Measurements from ENCODE around the gene PGRMC2. TPM values are rescaled to one million over a fixed set of nuclear protein-coding genes. Genes with fewer than 3 reads are reported as not detected.

PGRMC2 gene
- total RNA-seq, 1 experiment from 2014 or later, result 77.6 TPM

DNA sequence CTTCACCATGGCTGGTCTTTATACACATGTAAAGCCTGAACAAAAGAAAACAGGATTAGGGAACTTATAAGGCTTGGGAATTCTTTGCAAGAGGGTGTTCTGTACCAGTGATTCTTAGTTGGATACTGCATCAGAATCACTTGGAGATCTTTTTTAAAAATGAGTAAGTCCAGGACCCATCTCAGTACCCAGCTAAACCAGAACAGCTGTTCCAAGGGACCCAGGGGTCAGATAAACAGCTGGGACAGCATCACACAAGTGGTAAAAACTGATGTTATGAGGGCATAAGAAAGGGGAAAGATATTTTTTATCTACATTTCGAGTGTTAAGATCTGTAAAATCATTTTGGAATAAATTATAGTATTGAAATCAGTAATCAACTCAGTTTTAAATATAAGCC, 16.1 kb downstream of the PGRMC2 start:
- Mint-ChIP-seq H3K27ac (no peak overlapping the region), H3K36me3 (ENCODE audit: insufficient read depth in 1 of 3, low read depth in 3 of 3) (peaks cover 15 to 31% (median 30%) of the 10 kb centered on the region in 3 experiments; a peak in 6 of 7 replicates), H3K9me3 (peaks cover under 1 to 2% of the 10 kb centered on the region in 2 experiments; a peak in 1 of 5 replicates), H3K4me3 (no peak overlapping the region), H3K4me1 (peaks cover 3% of the 10 kb centered on the region in 2 experiments; a peak in 2 of 4 replicates), H3K27me3 (ENCODE audit: low read depth) (no peaks in the 10 kb centered on the region)
- Histone ChIP-seq H2AK5ac (ENCODE audit: insufficient read length, low read length) (no peak overlapping the region), H2BK15ac (ENCODE audit: low read depth, low read length) (no peak overlapping the region), H2BK5ac (ENCODE audit: insufficient read length, low read length) (no peak overlapping the region), H3K14ac (ENCODE audit: insufficient read depth, low read length) (no peak overlapping the region), H3K79me1 (ENCODE audit: insufficient read depth, low read depth, low read length, poor library complexity, severe bottlenecking) (no peaks in the 10 kb centered on the region), H4K5ac (ENCODE audit: insufficient read length, low read depth, low read length) (no peak overlapping the region), H3T11ph (ENCODE audit: low read length) (no peak overlapping the region), H3K23ac (ENCODE audit: insufficient read length, low read depth, low read length) (no peak overlapping the region), H3K4me1 (ENCODE audit: insufficient read depth, low read length) (no peaks in the 10 kb centered on the region), H2AFZ (ENCODE audit: low read length) (no peak overlapping the region), H3K23me2 (ENCODE audit: insufficient read length, low read depth, low read length, poor library complexity, severe bottlenecking) (no peaks in the 10 kb centered on the region), H3K4me2 (ENCODE audit: insufficient read depth, insufficient read length, low read length) (no peak overlapping the region), H3K9ac (ENCODE audit: extremely low read depth, insufficient read length, low read length) (no peak overlapping the region), H4K20me1 (ENCODE audit: control insufficient read depth, insufficient read depth, insufficient read length) (no peaks in the 10 kb centered on the region), H3K4ac (ENCODE audit: low read depth, low read length) (no peak overlapping the region), H3K27me3 (ENCODE audit: insufficient read depth, low read length) (no peaks in the 10 kb centered on the region), H3K79me2 (ENCODE audit: insufficient read depth, low read length) (no peaks in the 10 kb centered on the region; the same call in 1 of the 2 replicates), H2BK120ac (ENCODE audit: low read depth, low read length, poor library complexity, severe bottlenecking) (no peak overlapping the region), H3K9me3 (ENCODE audit: control insufficient read depth, low read depth, low read length) (no peaks in the 10 kb centered on the region), H4K91ac (ENCODE audit: insufficient read length, low read depth, low read length) (no peak overlapping the region), H2BK12ac (ENCODE audit: insufficient read length, low read depth, low read length) (no peak overlapping the region), H3K18ac (ENCODE audit: insufficient read length, low read depth, low read length) (no peak overlapping the region), H4K8ac (replicated peaks; ENCODE audit: insufficient read length, low read depth, low read length) (no peak overlapping the region), H3K56ac (ENCODE audit: insufficient read length, low read depth, low read length) (no peak overlapping the region), H2BK20ac (ENCODE audit: low read depth, low read length, poor library complexity, severe bottlenecking) (no peak overlapping the region), H3K27ac (ENCODE audit: insufficient read length, low read depth, low read length) (no peak overlapping the region)
- no peak for DNase-seq
- WGBS (ENCODE audit: extremely low coverage, insufficient read length, low lambda C conversion rate), result no CpG with 5 or more reads among the region's 1 CpG
- TF ChIP-seq, protein P1, sequence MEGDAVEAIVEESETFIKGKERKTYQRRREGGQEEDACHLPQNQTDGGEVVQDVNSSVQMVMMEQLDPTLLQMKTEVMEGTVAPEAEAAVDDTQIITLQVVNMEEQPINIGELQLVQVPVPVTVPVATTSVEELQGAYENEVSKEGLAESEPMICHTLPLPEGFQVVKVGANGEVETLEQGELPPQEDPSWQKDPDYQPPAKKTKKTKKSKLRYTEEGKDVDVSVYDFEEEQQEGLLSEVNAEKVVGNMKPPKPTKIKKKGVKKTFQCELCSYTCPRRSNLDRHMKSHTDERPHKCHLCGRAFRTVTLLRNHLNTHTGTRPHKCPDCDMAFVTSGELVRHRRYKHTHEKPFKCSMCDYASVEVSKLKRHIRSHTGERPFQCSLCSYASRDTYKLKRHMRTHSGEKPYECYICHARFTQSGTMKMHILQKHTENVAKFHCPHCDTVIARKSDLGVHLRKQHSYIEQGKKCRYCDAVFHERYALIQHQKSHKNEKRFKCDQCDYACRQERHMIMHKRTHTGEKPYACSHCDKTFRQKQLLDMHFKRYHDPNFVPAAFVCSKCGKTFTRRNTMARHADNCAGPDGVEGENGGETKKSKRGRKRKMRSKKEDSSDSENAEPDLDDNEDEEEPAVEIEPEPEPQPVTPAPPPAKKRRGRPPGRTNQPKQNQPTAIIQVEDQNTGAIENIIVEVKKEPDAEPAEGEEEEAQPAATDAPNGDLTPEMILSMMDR (conservative IDR thresholded peaks at IDR 0.05), result no peak
